GM18505 (cell line): ENCODE data around the gene IL2RG.
A peak's percentile ranks its signal among the peaks of the same experiment; 100 is the strongest.

ENCODE experiments used
- ATAC-seq: cut with Tn5 transposase; IDR thresholded peaks from one replicate; pipeline ENCODE4 v1.9.1; 2021; ENCODE audit not compliant: unreplicated experiment
- POLR2A ChIP-seq: IDR thresholded peaks from 4 replicates; pipeline ENCODE4 v1.6.1; 2011; ENCODE audit warnings: borderline replicate concordance; ENCODE audit not compliant: insufficient read depth, insufficient read length; ENCODE audit errors: extremely low read depth

Gene IL2RG

GRCh38 chrX:71128915-71129765, 17.8 kb upstream of the IL2RG start:
- TF ChIP-seq POLR2A: no peak
- ATAC-seq: peak; percentile 71

GRCh38 chrX:71128166-71128833, 16.9 kb upstream of the IL2RG start:
- no peak for TF ChIP-seq POLR2A

GRCh38 chrX:71118985-71119535, 7.7 kb upstream of the IL2RG start:
- ATAC-seq: no peak
- no peak for TF ChIP-seq POLR2A

More at GRCh38 chrX:71128166-71128833, 16.9 kb upstream of the IL2RG start:
- ATAC-seq: no peak

GRCh38 chrX:71118032-71118984, 6.9 kb upstream of the IL2RG start, which contains the start of gene MED12:
TSS of gene MED12 (plus strand) at chrX:71118596. CDS start at chrX:71118755, 159 bp downstream.
- peak; percentile 86 for ATAC-seq
- peak; percentile 80 for TF ChIP-seq POLR2A

- ATAC-seq: no peak
- TF ChIP-seq POLR2A: no peak
Observed at GRCh38 chrX:71117358-71117757, 6.0 kb upstream of the IL2RG start.

- peak; percentile 4 for ATAC-seq
- no peak for TF ChIP-seq POLR2A
Observed at GRCh38 chrX:71111921-71112431, 599 bp upstream of the IL2RG start.

- no peak for ATAC-seq
- no peak for TF ChIP-seq POLR2A
Observed at GRCh38 chrX:71109051-71109450, 2.3 kb downstream of the IL2RG start.

GRCh38 chrX:71107762-71108360, 3.5 kb downstream of the IL2RG start:
- no peak for TF ChIP-seq POLR2A
- no peak for ATAC-seq

- no peak for TF ChIP-seq POLR2A
- ATAC-seq: no peak
Observed at GRCh38 chrX:71107245-71107644, 4.1 kb downstream of the IL2RG start.

- TF ChIP-seq POLR2A: peak; percentile 34
Observed at GRCh38 chrX:71106427-71106826, 5.0 kb downstream of the IL2RG start, which contains the start of gene CXorf65. TSS of gene CXorf65 (minus strand) at chrX:71106740. CDS start at chrX:71106556, 184 bp downstream.

GRCh38 chrX:71105628-71106027, 5.7 kb downstream of the IL2RG start:
- TF ChIP-seq POLR2A: no peak
- no peak for ATAC-seq

More at GRCh38 chrX:71106427-71106826, 5.0 kb downstream of the IL2RG start, which contains the start of gene CXorf65:
- no peak for ATAC-seq

GRCh38 chrX:71103110-71103983, 8.0 kb downstream of the IL2RG start:
- no peak for ATAC-seq
- peak; percentile 35 for TF ChIP-seq POLR2A

- no peak for TF ChIP-seq POLR2A
- ATAC-seq: no peak
Observed at GRCh38 chrX:71102292-71102691, 9.1 kb downstream of the IL2RG start.
